HG03575 (cell line): ENCODE measurements around the gene TSSC4.

Experiments
- ATAC-seq: cut with Tn5 transposase; IDR thresholded peaks from one replicate; pipeline ENCODE4 v1.9.1; 2021; ENCODE audit not compliant: unreplicated experiment, insufficient number of reproducible peaks, low FRiP score; ENCODE audit errors: extremely low read depth

The TSSC4 gene

DNA sequence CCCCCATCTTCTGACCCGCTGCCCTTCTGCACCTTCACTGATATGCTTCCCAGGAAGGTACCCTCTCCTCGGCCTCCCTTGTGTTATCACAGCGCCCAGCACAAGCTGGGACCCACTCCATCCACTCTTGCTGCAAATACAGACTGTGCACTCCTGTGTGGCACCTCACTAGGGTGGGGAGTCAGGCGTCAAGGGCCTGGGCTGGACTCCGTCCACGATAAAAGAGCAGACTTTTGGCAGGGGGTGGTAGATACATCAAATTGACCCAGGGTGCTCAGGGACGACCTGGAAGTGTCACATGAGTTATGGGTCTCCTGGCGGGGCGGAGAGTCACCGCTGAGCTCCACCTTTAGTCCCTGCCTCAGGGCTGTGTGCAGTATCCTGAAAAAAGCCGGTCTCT is 42.9 kb downstream of the TSSC4 start:
- no peak for ATAC-seq

DNA sequence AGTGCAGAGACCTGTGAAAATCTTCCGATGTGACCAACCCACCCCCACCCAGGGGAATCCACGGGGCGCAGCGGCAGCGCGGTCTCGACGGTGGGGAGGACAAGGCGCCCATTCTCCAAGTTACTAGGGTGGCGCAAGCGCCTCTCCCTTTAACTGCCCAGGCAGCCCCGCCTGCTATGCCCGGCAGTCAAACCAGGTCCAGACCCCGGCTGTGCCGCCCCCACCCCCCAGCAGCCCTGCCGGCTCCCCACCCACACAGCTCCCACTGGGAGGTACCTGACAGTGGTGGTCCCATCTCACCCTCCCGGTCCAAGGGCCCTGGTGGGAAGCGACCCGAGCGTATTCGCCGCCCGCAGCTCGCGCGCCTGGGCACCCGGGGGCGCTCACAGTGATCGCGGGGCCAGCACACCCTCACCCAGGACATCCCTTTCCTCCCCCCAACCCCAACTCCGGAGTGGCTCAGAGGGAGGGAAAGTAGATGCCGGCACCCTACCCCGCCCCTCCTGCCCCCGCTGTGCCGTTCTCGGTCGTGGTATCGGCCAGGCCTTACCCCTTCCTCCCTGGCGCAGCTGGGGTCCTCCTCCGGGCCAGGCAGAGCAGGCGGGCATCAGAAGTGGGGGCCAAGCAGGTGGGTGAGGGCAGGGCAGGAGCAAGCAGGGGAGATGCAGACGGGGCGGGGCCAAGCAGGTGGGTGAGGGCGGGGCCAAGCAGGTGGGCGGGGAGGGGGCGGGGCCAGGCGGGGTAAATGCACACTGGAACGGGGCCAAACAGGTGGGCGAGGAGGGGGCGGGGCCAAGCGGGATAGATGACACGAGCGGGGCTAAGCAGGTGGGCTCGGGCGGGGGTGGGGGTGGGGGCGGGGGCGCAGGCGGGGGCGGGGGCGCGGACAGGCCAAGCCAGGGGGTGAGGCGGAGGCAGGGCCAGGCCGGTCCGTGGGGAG is 43.6 kb downstream of the TSSC4 start, which contains the start of gene TRPM5:
TSS of gene TRPM5 (minus strand) at position 634 of the 940 bp plus-strand sequence. CDS start 21,478 bp downstream, outside the sequence.
- ATAC-seq, result no peak

DNA sequence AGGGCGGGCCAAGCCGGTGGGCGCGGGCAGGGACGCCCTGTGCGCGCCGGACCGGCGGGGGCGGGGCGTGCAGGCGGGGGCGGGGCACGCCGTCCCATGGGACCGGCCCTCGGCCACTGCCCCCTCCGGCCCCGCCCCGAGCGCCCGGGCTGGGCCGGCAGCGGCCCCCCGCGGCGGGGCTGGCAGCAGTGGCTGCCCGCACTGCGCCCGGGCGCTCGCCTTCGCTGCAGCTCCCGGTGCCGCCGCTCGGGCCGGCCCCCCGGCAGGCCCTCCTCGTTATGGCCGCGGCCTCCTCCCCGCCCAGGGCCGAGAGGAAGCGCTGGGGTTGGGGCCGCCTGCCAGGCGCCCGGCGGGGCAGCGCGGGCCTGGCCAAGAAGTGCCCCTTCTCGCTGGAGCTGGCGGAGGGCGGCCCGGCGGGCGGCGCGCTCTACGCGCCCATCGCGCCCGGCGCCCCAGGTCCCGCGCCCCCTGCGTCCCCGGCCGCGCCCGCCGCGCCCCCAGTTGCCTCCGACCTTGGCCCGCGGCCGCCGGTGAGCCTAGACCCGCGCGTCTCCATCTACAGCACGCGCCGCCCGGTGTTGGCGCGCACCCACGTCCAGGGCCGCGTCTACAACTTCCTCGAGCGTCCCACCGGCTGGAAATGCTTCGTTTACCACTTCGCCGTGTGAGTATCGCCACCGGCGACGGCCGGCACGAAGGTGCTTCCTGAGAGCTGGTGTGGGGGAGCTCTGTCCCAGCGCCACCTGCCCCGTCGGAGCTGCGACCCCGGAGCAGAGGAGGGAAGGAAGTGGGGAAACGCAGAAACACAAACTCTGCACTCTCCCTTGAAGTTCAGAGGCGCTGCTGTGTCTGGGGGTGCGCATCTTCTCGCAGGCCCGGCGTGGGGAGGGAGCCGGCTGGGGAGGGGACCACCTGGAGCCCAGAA is 44.5 kb downstream of the TSSC4 start, which contains the start of gene KCNQ1:
TSS of gene KCNQ1 (plus strand) at position 188 of the 925 bp plus-strand sequence. CDS start at position 279, 91 bp downstream.
- ATAC-seq, result no peak

DNA sequence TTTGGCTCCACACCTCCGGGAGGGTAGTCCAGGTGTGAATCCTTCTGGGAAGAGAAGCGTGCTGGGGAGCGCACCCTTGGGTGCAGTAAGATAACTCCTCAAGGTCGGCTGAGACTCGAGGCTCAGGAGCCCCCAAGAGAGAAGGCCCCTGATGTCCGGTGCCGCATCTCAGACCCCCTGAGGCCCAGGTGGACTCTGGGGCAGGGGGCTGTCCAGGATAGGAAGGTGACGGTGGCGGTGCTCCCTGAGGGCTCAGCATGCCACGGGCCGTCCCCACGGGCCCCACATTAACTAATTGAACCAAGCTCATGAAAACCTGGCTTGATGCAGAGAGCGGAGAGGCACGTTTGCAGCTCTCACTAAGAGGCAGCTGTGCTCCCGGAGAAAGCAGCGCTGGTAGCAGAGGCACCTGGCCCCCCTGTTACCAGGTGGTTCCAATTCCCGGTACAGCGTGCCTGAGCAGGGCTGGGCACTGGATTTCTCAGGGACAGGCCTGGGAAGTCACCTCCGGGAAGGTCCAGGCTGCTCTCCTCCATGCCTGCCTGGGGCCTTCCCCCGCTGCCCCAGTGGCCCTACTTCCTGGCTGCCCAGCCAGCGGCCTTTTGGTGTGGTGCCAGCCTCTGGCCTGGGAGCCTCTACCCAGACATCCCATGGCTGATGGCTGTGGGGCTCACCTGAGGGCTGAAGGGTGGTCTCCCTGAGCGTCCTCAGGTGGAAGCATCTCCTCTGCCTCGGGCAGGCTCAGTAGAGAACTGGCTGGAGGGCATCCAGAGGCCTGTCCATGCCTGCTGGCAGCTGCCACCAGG is 45.4 kb downstream of the TSSC4 start:
- no peak for ATAC-seq

DNA sequence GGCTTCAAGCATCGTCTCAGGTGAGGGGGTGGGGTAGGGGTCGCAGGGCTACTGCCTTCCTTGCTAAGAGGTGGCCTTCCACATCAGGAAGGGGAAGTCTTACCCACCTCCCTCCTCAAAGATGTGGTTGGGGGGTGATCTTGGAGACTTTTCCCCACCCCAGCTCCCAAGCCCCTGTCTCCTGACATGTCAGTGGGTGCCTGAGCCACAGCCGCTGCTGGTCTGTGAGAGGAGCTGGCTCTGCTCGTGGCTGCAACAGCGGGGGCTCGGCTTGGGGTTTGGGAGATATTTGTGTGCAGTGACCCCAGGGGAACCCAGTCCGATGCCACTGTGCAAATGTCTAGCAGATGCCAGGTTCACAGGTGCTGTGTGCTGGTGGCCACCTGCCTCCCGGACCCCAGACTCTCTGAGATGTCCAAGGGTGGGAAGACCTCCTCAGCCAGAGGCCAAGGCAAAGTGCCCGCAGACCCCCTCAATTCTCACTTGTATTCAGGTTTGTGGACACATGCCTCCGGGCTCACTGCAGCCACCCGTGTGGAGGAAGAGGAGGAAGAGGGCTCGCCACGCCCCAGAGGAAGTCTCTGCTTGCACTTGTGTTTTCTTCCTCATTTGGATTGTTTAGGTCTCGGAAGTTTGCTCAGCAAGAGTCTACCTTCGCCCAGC is 46.2 kb downstream of the TSSC4 start:
- no peak for ATAC-seq

DNA sequence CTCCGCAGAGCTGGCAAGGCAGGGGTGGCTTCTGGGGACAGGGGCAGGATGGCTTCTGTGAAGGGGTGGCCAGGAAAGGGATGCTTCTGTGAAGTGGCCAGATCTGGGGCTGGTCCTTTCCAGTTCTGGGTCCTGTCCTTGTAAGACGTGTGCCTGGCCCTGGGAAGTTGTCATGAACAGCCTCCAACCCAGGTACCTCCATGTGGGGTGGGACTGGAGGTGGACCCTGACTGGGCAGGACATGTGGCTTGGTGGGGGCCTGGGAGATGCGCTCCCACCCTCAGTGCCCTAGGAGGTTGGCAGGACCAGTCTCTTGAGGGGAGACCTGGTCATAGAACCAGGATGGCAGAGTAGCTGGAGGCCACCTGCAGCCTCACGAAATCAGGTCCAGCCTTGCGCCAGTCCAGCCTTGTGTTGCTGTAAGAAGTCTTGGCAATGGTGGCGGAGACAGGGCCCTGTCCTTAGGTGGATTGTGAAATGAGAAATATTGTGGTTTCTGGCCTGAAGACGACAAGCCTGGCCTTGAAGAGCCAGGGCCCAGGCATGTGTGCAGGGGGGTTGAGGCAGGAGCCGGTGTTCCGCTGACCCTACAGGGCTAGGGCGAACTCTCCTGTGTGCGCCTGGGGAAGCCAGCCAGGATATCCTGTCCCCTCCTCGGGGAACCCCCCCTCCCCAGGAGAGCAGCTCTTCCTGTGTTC is 46.9 kb downstream of the TSSC4 start:
- no peak for ATAC-seq

DNA sequence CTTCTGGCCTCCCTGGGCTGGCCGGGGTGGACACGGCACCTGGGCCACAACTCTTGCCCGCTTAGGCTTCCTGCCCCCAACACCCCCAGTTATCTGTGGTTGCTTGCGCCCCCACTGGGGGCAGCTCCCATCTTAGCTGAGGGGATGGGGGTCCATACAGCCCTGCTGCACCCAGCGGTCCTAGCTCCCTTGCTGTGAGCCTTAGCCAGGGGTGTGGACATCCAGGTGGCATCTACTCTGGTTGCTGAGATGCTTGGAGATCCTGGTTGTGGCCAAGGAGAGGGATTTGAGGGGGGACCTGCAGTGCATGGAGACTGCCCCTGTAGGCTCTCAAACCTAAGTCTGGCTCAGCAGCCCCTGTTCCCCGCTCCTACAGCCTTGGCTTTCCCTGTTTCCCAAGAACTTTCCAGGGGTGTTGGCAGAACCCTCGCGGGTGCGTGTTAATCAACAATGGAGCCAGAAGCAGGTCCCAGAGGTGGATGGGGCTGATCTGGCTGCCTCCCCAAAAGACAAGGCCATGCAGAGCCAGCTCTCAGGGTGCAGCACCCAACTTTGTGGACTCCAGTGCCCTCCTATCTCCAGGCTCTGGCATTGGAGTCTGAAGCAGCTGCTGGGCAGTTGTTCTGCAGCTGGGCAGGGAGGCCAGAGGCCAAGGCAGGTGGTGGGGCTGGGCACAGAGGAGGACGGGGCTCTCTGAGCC is 47.6 kb downstream of the TSSC4 start:
- ATAC-seq, result no peak

DNA sequence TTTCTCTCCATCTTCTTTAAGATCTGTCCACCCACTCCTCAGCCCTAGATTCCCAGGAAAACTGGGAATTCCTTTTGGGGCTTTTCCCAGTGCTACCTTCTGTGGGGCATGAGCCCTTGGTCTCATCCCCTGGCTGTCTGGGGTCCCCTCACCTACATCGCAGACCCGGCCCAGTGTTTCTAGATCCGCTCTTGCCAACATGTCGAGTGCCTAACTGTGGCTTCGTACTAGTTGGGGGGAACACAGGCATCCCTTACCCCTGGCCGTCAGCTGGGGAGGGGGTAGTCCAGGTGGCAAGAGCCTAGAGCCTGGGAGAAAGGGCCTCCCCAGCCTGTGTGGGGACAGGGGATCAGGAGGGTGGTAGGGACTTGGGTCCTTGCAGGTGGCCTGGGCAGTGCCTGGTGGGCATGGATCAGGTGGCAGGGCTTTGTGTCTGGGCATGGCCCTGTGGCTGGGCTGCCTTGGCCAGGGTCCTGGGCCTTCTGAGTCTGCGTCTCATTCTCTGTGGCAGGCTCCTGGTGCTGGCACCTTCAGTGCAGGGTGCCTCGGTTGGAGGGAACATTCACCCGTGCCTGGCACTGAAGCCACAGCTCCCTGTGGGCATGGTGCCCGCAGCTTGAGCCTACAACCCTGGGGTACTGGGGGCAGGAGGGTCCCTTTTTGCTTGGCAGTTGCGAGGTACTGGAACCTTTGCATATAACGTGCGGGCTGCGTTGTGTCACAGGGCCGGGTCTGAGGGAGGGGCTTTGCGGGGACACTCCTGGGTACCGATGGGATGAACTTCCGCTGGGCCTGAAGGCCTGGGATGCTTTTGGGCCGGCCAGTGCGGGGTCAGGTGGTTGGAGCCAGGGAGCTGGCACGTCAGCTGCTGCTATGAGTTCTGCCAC is 48.4 kb downstream of the TSSC4 start:
- no peak for ATAC-seq

DNA sequence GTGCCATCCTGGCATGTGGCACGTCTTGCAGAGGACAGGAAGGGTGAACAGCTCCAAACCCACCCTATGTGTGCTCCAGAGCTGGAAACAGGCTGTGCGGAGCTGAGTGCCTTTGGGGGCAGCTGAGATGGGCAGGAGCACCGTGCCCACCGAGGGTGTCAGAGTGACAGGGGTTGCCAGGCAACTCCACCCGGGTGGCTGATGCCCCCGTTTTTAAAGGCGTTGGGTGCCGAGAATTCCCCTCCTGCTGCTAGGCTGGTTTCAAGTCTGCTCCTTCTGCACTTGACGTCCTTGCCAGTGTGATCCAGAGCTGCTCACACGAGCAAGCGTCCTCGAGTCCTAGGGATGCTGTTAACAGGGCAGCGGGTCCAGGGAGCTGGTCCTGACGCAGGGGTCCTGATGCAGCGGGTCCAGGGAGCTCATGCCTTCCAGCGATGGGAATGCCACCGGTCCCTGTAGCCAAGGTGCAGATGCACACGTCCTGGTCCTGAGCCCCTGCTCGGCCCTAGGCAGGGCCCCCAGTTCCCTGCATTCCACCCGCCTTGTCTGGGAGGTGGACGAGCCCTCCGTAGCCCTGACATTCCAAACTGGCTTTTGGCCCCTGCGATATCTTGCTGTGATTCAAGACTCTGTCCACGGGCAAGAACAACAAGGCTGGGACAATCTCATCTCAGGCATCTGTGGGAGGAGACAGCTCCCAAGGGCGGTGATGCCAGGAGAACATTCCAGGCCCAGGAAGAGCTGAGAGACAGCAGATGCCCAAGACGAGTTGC is 49.2 kb downstream of the TSSC4 start:
- ATAC-seq, result no peak

DNA sequence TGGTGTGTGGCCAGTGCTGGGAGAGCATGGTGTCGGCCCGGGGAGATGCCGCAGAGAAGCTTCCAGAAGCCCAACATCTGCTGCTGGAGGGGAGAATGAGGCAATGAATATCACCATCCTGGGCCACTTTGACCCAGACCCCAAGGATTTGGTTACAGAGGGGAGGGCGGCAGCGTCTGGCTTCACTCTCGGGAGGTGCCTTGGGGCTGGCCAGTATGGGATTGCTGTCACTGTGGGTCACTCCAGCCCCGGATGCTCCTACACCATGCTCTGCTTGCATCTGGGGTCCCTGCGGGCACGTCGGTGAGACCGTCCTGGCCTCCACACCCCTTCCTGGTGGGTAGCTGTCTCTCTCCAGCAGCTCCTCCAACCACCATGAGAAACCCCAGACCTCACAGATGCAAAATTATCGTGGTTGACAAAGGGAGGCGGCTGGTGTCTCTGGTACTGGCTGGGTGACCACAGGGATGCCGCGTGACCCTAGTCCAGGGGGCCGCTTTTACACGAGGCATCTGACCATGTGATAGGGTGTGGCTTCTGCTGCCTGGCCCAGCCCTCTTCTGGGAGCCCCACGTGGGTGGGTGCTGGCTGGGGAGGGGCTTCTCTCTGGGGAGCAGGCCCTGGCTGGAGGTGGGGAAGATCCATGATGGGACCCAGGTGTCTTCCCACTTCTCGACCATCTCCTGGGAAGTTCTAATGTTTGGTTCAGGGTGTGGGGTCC is 49.9 kb downstream of the TSSC4 start:
- ATAC-seq, result no peak

DNA sequence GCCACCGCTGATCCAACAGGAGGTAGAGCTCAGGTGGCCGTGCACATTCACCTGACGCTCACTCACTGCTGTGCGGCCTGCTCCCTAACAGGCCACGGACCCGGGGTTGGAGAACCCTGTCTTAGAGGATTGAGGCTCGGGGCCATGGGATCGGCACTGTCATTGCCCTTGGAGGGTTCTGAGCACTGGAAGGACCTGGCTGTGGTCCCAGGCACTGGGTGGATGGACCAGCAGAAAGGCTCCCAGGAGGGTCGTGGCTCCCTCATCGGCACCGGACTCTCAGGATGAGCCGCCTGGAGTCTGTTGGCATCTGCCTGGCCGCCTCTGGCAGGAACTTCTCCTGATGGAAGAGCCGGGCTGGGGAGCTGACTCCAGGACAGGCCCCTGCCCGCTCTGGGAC is 50.8 kb downstream of the TSSC4 start:
- ATAC-seq, result no peak

DNA sequence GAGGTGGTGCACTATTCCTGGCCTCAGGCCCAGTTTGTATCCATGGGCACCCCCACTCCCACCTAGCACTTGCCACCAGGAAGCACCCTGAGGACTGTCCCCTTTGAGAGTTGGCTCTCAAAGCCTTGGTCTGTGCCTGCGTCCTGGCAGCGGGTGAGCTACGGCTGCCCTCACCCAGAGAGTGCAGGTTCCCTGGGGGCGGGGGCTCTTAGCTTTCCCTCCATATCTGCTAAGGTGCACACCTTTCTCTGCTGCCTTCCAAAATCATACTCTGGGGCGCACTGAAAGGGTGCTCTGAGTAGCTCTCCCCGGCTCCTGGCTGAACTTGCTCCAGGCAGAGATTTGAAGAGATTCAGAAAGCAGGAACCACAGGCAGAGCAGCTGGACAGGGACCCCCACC is 51.4 kb downstream of the TSSC4 start:
- no peak for ATAC-seq

DNA sequence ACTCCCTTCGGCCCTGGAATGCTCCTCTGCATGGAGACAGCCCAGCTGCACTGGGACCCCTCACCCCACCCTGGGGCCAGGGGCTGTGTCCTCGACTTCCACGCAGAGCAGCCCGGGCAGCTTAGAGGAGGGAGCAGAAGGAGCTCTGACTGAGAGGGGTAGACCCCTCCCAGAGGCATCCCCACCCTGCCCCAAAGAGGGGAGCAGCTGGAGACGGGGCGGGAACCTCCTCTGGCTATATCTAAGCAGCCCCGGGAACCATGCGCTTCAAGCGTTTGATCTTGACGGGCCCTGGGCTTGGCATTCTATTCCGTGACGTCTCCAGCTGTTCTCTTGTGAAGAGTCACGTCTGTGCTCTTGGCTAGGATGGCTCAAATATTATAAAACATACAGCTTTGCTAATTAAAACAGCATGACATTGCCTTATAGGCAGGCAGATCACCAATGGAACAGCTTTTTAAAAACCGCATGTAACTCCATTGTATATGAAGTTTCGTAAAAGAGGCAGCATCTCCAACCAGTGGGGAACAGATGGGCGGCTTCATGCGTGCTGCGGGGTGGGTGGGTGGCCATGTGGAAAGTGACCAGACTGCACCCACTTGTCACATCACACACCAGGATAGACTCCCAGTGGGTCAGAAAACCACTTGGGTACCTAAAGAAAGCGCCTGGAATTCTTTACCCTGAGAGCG is 51.9 kb downstream of the TSSC4 start:
- no peak for ATAC-seq

DNA sequence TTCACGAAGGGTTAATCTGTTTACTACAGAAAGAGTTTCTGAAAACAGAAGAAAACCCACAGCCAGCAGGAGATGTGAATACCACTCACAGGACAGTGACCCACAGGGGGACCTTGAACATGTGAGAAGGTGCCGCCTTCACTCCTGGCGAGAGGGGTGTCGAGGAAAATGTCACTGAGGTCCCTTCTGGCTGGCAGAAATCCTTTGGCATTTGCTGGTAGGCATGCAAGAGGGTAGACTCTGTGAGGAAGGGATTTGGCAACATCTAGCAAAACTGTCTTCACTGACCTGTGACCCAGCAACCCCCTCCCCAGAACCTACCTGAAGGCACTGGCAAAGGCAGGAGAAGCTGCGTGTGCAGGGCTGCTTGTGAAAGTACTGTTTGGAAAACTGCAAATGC is 52.9 kb downstream of the TSSC4 start:
- no peak for ATAC-seq
